GM15510 (cell line): ENCODE data around the gene SSRP1.

Experiments used
- POLR2A ChIP-seq: IDR thresholded peaks from 3 replicates; pipeline ENCODE4 v1.6.1; 2011; ENCODE audit warnings: borderline replicate concordance; ENCODE audit not compliant: insufficient read length; ENCODE audit errors: extremely low read depth

SSRP1 gene

GRCh38 chr11:57305523-57305922 lies 30.2 kb downstream of the SSRP1 start:
- TF ChIP-seq POLR2A, result no peak

- no peak for TF ChIP-seq POLR2A
These were observed 31.6 kb downstream of the SSRP1 start for GRCh38 chr11:57303990-57304579.

GRCh38 chr11:57303280-57303989 lies 32.3 kb downstream of the SSRP1 start:
- no peak for TF ChIP-seq POLR2A

- no peak for TF ChIP-seq POLR2A
These were observed 33.2 kb downstream of the SSRP1 start for GRCh38 chr11:57302489-57302888.

GRCh38 chr11:57301711-57302423 lies 33.8 kb downstream of the SSRP1 start:
- TF ChIP-seq POLR2A, result no peak

- TF ChIP-seq POLR2A, result no peak
These were observed 34.9 kb downstream of the SSRP1 start for GRCh38 chr11:57300785-57301184.

- TF ChIP-seq POLR2A, result no peak
These were observed 36.4 kb downstream of the SSRP1 start for GRCh38 chr11:57299150-57299737.

GRCh38 chr11:57297221-57297620 lies 38.5 kb downstream of the SSRP1 start:
- no peak for TF ChIP-seq POLR2A

- TF ChIP-seq POLR2A, result no peak
These were observed 41.2 kb downstream of the SSRP1 start for GRCh38 chr11:57294225-57295131.

GRCh38 chr11:57290288-57290687 lies 45.4 kb downstream of the SSRP1 start:
- no peak for TF ChIP-seq POLR2A

- TF ChIP-seq POLR2A, result no peak
These were observed 46.7 kb downstream of the SSRP1 start for GRCh38 chr11:57288771-57289579.

GRCh38 chr11:57287884-57288283 lies 47.8 kb downstream of the SSRP1 start:
- TF ChIP-seq POLR2A, result no peak

- no peak for TF ChIP-seq POLR2A
These were observed 52.3 kb downstream of the SSRP1 start for GRCh38 chr11:57283231-57283990.
